Suppressor macrophage (primary cell): ENCODE results near the gene SPTBN1.

Experiments
- DNase-seq, 4 experiments: peaks; one replicate each; pipeline ENCODE4 v3.0.0-alpha.2; 2020 to 2022

SPTBN1 gene

GRCh38 chr2:54557211-54557600, 101.1 kb downstream of the SPTBN1 start:
- no peak for DNase-seq

- peak in 2 of 4 experiments; percentile 32 to 62 for DNase-seq
Observed at GRCh38 chr2:54557601-54558187, 101.6 kb downstream of the SPTBN1 start.

DNA sequence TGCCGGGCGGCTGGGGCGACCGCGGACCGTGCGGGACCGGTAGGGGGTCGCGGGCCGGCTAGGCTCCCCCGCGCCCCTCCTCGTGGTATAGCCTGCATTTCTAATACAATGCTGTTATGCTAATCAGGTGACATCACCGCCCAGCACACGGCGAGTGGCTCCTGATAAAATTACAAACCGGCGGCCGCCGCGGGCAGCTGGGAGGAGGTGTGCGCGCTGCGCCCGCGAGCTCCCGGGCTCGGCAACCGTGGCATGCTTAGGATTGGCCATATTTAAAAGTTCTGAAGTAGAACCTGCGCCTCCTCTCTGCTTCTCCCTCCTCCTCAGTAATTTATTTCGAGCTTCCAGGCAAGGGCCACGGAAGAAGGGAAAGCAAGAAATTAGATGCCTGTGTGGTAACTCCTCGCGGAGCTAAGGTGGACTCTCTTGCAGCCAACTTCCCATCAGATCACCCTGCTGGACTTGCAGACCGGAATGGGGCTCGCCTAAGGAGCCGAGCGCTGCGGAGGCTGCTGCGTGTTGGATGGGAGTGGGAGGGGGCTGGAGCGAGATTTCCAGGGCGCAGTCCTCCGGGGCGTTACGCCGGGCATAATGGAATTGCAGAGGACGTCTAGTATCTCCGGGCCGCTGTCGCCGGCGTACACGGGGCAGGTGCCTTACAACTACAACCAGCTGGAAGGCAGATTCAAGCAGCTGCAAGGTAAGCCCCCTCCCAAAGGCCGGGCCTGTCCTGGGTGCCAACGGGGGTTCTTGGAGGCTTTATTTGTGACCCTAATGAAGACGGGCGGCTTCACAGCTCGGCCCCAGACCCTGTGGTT, 102.3 kb downstream of the SPTBN1 start:
- DNase-seq, result peak in 3 of 4 experiments; percentile 53 to 64 (median 55)

- peak in 2 of 4 experiments; percentile 31 to 35 for DNase-seq
Observed at GRCh38 chr2:54559006-54559445, 102.9 kb downstream of the SPTBN1 start.

GRCh38 chr2:54559593-54560145, 103.5 kb downstream of the SPTBN1 start:
- peak; percentile 64 to 81 (median 72) for DNase-seq

DNA sequence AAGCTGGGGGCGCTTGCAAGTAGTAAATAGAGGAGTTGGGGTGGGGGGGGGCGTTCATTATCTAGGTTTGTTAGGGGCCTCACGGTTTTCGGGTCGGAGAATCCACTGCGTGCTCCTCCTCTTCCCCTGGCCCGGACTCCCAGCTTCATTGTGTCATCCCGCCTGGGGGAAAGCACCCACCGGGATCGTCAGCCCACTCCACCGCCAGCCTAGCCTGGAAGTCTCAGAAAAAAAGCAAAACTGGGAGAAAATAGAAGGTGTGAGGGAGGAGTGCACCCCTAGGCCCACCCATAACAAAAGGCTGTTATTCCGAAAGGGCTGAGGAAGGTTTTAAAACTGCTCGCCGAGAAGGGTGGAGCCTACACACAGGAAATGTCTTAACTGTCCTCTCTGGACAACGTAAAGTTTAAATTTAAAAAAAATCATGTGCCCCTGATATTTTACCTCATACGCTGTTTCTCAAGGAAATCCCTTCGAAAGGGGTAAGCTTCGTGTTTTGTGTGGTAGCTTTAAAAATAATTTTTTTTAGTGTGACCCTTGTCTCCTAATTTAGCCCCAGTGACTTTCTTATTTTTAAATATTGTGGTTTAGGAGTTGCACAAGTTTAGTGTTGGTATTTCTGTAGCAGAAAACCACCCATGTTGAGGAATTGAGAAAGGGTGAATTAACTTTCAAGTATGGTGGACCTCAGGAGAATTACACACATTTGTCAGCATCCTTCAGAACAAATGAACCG, 104.2 kb downstream of the SPTBN1 start:
- peak; percentile 69 to 90 (median 74) for DNase-seq

- no peak for DNase-seq
Observed at GRCh38 chr2:54561010-54561409, 104.9 kb downstream of the SPTBN1 start.

DNA sequence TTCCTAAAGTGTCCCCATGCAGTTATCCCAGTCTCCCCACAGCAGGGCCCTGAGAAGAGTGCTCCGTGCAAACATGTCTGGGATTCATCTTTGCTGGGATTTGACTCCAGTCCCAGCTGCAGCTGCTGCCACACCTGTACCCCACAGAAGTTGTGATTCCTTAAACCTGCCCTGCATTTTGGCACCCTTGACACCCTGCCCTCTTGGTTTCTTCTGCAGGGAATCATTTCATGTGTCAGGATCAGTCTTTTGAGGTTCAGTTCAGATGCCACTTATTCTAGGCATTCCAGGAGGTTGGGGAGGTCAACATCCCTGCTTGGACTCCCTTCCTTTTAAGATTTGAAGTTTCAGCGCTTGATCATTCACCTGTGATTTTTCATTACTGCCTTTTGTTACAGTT, 108.3 kb downstream of the SPTBN1 start:
- no peak for DNase-seq

- DNase-seq, result no peak
Observed at GRCh38 chr2:54565551-54565950, 109.4 kb downstream of the SPTBN1 start.

- DNase-seq, result no peak
Observed at GRCh38 chr2:54566896-54567295, 110.8 kb downstream of the SPTBN1 start.

GRCh38 chr2:54568876-54569321, 112.8 kb downstream of the SPTBN1 start:
- DNase-seq, result no peak

DNA sequence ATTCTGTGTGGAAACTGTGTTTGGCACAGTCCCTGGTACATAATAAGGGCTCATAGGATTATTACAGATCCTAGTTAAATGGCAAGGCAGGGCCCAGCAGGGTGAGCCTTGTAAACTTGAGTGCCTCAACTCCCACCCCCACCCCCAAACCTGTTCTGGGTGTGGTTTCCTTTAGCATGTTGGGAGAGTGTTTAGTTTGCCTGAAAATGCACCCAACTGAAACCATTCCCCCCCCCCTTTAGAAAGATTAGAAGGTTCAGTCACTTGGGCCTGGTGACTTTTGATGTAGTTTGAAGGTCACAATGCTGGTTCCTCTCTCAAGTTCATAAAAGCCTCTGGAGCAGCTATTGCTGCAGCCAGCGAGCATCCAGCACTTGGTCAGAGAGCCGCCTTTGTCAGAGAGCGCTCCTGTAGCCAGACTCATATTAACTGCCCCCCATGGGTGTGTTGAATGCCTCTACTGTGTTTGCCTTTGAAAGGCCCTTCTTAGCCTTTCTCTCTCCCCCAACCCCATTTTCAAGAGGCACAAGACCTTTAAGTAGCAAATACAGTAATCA, 113.7 kb downstream of the SPTBN1 start:
- peak in 2 of 4 experiments; percentile 27 to 29 for DNase-seq

DNA sequence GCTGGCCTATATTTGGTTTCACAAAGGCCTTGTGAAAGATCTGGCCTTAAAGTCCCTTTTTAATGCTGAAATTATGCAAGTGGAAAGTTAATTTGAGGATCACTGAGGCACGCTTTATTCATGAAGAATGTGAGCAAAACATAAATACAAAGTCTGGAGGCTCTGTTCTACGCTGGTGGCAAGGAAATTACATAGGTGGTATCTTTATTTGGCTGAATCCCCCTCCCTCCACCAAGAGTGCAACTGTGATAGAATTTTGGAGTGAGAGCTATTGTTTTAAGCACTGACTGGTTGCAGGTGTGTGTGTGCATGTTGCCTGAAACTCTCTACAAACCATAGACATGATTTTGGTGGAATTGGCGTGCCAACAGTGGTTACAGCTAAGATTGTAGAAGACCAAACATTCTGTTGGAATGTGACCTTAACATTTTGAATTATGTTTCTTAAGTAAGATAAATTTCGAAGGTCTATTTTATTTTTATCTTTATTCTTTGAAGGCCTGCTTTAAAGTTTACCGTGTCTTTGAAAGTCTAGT, 114.3 kb downstream of the SPTBN1 start:
- DNase-seq, result peak in 1 of 4 experiments; percentile 20

DNA sequence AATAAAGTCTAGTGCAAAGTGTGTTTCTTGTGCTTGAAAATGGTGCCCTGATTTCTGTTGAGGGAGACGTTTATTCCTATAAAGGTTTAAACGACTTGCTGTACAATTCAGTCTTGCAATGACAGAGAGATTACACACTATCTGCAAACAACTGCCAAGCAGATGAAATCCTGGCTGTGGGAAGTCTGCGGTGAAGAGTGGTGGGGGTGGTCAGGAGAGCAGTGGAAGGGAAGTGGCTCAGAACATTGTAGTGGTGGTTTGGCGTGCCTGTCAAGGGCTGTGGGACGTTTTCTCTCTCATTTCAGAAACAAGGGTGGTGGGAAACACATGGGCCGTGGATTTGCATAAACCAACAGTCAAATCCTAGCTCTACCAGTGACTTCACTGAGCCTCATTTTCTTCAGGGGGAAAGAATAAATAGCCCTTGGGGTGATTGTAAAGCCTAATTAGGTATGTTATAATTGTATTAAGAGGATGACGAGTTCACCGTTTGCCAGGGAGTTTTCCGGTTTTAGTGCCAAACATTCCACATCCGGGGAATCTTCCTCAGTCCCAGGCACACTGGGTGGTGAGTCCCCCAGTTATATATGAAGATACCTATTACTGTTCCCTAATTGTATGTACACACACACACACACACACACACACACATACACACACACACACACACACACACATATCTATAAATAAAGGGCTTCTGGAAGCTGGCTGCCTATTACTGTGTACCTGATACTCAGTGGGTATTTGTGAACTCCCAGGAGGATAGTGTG, 115.0 kb downstream of the SPTBN1 start:
- DNase-seq, result peak; percentile 84 to 93 (median 88)

DNA sequence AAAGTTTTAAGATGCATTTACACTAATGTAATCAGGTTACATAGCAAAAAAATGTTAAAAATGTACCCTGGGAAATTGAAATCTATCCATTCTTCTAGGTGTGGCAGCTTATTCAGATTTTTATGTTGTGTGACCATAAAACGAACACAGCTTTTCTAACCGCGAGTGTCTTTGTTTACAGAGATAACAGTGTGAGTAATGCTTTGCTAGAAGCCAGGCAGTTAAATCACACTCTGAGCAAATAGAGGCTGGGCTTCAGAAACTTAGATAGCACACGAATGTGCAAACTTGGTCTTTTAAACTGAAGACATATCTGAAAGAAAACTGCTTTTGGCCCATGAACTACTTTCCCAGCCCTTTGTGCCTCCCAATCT, 116.1 kb downstream of the SPTBN1 start:
- peak in 1 of 4 experiments; percentile 45 for DNase-seq

DNA sequence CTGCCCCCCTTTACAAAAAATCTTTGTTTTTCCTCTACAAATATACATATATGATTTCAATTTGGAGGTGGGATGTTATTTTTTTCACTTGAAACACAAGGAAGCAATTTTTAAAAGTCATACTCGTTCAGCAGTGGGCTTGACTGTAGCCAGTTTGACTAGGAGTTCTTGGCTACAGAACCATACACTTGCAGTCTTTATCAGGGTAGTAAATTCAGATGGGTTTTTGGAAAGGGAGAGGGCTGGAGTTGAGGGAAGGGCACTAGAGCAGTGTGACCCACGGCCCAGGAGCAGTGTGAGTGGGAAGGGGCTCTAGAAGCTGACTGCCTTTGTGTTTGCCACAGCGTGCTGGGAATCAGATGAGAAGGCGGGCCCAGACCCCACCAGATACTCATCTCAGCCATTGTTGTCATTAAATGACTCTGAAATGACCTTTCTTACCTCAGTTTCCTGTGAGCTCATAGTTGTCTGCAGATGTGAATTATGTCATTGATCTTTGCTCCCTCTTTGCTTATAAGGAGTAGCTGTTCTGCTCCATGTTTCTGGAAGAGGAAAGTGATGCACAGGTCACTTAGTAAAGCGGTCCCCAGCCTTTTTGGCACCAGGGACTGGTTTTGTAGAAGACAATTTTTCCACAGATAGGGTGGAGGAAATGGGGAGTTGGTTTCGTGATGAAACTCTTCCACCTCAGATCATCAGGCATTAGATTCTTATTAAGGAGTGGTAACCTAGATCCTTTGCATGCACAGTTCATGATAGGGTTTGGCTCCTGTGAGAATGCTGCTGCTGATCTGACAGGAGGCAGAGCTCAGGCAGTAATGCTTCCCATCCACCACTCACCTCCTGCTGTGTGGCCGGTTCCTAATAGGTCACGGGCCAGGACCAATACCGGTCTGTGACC, 116.8 kb downstream of the SPTBN1 start:
- peak in 1 of 4 experiments; percentile 38 for DNase-seq

DNA sequence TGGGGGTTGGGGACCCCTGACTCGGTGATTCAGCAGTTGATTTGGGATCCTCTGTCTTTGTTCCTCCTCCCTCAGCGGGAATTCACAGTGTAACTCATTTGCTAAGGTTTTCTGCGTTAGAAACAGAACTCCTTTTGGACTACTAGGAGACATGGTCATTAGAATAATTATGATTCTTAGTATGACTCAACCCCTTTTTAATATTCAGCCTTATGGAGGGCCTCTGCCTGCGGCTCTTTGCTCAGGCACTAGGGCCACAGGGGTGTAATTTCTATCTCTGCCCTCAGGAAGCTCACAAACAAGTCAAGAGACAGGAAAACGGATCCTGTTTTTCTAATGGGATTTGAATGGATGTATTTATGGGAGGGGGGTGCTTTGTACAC, 117.4 kb downstream of the SPTBN1 start:
- DNase-seq, result no peak

- DNase-seq, result peak; percentile 84 to 96 (median 88)
Observed at GRCh38 chr2:54574107-54574859, 118.2 kb downstream of the SPTBN1 start.

- DNase-seq, result no peak
Observed at GRCh38 chr2:54574860-54575247, 118.7 kb downstream of the SPTBN1 start.
